ENCODE results near the gene C10orf90.

DNA sequence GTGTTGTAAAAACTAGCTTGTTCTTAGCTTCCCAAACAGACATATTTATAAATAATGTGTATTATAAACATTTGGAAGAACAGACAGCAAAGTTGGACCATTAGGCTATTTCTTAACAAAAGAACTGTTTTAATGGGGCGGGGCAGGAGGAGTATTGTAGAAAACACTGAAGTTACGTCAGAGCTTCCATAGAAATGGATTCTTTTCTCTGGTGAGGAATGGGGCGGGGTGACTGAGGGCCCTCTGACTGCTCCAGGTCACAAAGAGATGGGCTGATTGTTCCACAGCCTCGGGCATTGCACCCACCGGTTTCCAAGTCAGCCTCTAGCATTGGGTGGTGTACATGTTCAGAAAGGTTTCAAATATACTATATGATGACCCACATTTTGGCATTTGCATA lies 245.5 kb downstream of the C10orf90 start:
- TF ChIP-seq POLR2A (IDR thresholded peaks at IDR 0.05) (no peak), POLR2AphosphoS5 (IDR thresholded peaks at IDR 0.05) (no peak), EP300 (IDR thresholded peaks at IDR 0.05) (no peak)
- TF ChIP-seq, protein P1, sequence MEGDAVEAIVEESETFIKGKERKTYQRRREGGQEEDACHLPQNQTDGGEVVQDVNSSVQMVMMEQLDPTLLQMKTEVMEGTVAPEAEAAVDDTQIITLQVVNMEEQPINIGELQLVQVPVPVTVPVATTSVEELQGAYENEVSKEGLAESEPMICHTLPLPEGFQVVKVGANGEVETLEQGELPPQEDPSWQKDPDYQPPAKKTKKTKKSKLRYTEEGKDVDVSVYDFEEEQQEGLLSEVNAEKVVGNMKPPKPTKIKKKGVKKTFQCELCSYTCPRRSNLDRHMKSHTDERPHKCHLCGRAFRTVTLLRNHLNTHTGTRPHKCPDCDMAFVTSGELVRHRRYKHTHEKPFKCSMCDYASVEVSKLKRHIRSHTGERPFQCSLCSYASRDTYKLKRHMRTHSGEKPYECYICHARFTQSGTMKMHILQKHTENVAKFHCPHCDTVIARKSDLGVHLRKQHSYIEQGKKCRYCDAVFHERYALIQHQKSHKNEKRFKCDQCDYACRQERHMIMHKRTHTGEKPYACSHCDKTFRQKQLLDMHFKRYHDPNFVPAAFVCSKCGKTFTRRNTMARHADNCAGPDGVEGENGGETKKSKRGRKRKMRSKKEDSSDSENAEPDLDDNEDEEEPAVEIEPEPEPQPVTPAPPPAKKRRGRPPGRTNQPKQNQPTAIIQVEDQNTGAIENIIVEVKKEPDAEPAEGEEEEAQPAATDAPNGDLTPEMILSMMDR (IDR thresholded peaks at IDR 0.05) = no peak
